CD4-positive, alpha-beta T cell treated with Interleukin-6 for 4 hours (primary cell): ENCODE results near the gene MYOCOS.
"Not testable (repeated sequence)": the region's sequence is repeated elsewhere in the genome, so short reads cannot be mapped to it uniquely, and the experiment has no call there.

Experiments used
- DNase-seq: peaks from one replicate; pipeline ENCODE4 v3.0.0-alpha.2; 2020; ENCODE audit warnings: mixed read lengths

Gene MYOCOS, protein sequence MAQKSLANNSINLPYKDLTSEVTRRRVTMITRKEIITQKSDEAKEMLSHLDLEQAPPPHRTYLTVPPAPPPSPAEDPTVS

DNA sequence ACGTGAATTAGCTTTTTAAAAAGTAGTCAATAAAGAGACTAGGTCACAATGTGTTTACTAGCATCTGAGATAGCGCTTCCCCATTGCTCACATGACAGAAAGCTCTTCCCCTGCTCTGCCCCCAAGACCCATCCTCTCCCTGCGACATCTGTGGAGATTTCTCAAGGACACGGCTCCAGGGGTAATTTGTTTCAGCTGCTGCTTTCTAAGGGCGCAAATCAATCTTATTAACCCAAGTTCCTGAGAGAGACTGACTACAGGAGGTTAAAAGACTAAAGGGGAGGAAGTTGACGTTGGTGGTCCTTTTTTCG lies at the start of gene MYOCOS:
TSS of gene MYOCOS (plus strand) at position 92 of the 311 bp plus-strand sequence. CDS start 1,641 bp downstream, outside the sequence.
- no peak for DNase-seq

GRCh38 chr1:171576144-171576543 lies 45.9 kb upstream of the MYOCOS start:
- no peak for DNase-seq

- no peak for DNase-seq
Observed at GRCh38 chr1:171581226-171581625, 40.8 kb upstream of the MYOCOS start.

DNA sequence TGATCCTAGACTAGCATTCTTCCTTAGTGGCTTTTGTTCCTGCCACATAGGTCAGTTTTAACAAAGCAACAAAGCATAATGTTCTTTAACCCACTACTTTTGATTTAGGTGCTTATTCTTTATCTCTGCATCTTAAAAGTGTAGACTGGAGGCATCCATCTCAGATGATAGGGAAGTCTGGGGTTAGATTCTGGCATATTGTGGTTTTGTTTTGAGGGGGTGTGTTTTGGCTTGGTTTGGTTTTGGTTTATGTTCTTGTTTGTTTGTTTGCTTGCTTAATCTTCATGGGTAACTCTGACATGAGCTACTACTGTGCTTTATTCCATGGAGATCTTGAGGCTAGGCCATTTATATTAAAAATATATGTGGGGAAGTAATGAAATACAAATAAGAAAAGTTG lies 40.3 kb upstream of the MYOCOS start:
- DNase-seq = no peak

DNA sequence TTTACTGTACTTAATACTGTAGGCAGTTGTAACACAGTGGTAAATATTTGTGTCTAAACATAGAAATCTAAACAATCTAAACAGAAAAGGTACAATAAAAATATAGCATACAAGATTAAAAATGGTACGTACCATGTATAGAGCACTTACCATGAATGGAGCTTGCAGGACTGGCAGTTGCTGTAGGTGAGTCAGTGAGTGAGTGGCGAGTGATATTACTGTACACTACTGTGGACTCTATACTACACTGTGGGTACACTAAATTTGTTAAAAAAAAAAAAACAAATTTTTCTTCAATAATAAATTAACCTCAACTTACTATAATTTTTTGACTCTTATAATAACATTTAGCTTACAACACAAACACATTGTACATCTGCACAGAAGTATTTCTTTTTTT lies 39.5 kb upstream of the MYOCOS start:
- no peak for DNase-seq

DNA sequence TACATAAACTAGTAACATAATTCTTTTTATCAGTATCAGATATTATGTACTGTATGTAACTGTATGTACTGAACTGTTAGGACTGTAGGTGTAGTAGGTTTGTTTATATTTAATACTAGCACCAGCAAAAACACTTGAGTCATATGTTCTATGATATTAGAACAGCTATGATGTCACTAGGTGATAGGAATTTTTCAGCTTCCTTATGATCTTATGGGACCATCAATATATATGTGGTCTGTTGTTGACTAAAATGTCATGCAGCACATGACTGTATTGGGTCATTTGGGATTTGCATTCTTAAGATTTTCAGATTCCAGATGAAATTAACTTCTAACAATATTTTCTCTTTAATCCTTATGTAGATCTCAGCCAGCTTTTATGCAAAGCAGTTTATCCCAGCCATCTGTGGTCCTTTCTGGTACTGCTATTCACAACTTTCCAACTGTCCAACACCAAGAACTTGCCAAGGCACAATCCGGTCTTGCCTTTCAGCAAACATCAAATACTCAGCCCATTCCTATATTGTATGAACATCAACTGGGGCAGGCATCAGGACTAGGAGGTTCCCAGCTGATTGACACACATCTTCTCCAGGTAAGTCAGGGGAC lies 38.3 kb upstream of the MYOCOS start:
- no peak for DNase-seq

DNA sequence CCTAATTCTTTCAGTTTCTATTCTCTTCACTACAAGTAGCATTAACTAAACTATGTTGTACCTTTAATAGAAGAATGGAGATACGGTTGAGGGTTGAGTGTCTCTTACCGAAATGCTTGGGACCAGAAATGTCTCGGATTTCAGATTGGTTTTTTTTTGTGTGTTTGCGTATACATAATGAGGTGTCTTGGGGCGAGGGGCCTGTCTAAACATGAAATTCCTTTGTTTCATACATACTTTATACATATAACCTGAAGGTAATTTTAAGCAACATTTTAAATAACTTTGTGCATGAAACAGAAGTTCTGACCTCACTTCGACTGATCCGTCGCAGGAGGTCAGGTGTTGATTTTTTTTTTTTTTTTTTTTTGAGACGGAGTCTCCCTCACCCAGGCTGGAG lies 36.3 kb upstream of the MYOCOS start:
- DNase-seq = no peak

- DNase-seq = no peak
Observed at GRCh38 chr1:171588230-171588629, 33.8 kb upstream of the MYOCOS start.

GRCh38 chr1:171590022-171590421 lies 32.0 kb upstream of the MYOCOS start:
- DNase-seq = no peak

- DNase-seq = no peak
Observed at GRCh38 chr1:171595324-171595723, 26.7 kb upstream of the MYOCOS start.

- no peak for DNase-seq
Observed at GRCh38 chr1:171596119-171596518, 25.9 kb upstream of the MYOCOS start.

- no peak for DNase-seq
Observed at GRCh38 chr1:171596705-171597104, 25.3 kb upstream of the MYOCOS start.

- DNase-seq = no peak
Observed at GRCh38 chr1:171597203-171597602, 24.8 kb upstream of the MYOCOS start.

DNA sequence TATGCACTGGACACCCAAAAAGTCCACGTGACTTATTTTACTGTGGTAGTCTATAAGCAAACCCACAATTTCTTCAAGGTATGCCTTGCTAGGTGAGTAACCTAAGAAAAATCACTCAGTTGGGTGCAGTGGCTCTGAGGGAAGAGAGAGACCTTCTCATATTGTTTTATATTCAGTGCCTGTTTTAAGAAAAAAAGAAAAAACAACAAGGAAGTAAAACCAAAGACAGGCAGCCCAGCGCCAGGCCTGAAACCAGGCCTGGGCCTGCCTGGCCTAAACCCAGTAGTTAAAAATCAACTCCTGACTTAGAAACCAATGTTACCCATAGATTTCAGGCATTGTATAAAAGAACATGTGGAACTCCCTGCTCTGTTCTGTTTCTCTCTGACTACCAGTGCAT lies 21.7 kb upstream of the MYOCOS start:
- not testable (repeated sequence) for DNase-seq

DNA sequence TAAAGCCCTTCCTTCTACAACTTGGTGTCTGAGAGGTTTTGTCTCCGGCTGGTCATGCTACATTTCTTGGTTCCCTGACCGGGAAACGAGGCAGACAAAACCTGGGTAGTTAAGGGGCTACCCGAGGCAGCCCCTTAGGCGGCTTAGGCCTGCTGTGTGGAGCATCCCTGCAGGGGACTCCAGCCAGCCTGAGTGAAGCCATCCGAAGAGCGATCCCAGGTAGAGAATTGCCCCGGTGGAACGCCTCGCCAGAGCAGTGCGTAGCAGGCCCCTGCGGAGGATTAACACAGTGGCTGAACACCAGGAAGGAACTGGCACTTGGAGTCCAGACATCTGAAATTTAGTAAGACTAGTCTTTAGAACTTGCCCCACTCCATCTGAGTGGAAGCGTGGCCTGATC lies 21.2 kb upstream of the MYOCOS start:
- no peak for DNase-seq

- not testable (repeated sequence) for DNase-seq
Observed at GRCh38 chr1:171603042-171603441, 19.0 kb upstream of the MYOCOS start.

GRCh38 chr1:171606402-171606941 lies 15.6 kb upstream of the MYOCOS start:
- DNase-seq = no peak

DNA sequence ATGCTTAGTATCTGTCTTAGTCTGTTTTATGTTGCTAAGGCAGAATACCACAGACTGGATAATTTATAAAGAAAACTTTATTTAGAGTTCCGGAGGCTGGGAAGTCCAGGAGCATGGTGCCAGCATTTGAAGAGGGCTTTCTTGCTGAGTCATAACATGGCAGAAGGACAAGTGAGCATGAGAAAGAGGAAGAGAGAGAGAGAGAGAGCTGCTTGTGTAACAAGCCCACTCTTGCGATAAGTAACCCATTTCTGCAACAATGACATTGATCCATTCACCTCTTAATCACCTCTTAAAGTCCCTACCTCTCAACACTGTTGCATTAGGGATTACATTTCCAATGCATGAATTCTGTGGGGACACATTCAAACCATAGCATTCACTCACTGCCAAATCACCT lies 11.7 kb upstream of the MYOCOS start:
- DNase-seq = no peak

- no peak for DNase-seq
Observed at GRCh38 chr1:171611306-171611705, 10.7 kb upstream of the MYOCOS start.

GRCh38 chr1:171613282-171613681 lies 8.8 kb upstream of the MYOCOS start:
- DNase-seq = no peak

GRCh38 chr1:171615122-171615906 lies 6.7 kb upstream of the MYOCOS start:
- DNase-seq = not testable (repeated sequence)

GRCh38 chr1:171616586-171616985 lies 5.5 kb upstream of the MYOCOS start:
- no peak for DNase-seq

- no peak for DNase-seq
Observed at GRCh38 chr1:171623651-171624331, 1.7 kb downstream of the MYOCOS start.

- DNase-seq = no peak
Observed at GRCh38 chr1:171625225-171625624, 3.2 kb downstream of the MYOCOS start.
